Nephron progenitor cell (in vitro differentiated cells): ENCODE results near the gene FBLN5.

Source experiments
- DNase-seq: peaks from one replicate; pipeline ENCODE4 v3.0.0; 2021
- H3K27ac Mint-ChIP-seq: 2 replicates; pipeline ENCODE4 v1.8.0; 2021; ENCODE audit warnings: mild to moderate bottlenecking, moderate library complexity, mixed read lengths
- H3K27me3 Mint-ChIP-seq: 2 replicates; pipeline ENCODE4 v1.8.0; 2021; ENCODE audit warnings: mild to moderate bottlenecking, low read depth, mixed read lengths; ENCODE audit not compliant: poor library complexity
- H3K36me3 Mint-ChIP-seq: 2 replicates; pipeline ENCODE4 v1.8.0; 2021; ENCODE audit warnings: low read depth, mixed read lengths
- H3K4me1 Mint-ChIP-seq: 2 replicates; pipeline ENCODE4 v1.8.0; 2021; ENCODE audit warnings: mixed read lengths
- H3K4me3 Mint-ChIP-seq: 2 replicates; pipeline ENCODE4 v1.8.0; 2021; ENCODE audit warnings: mild to moderate bottlenecking, moderate library complexity, mixed read lengths
- H3K9me3 Mint-ChIP-seq: 2 replicates; pipeline ENCODE4 v1.8.0; 2021; ENCODE audit warnings: mild to moderate bottlenecking, moderate library complexity, mixed read lengths
- TF ChIP-seq, protein P1 (sequence below): fragments of 200-600 bp; sonication (generic); IDR thresholded peaks from 2 replicates; pipeline ENCODE4 v1.5.0; 2021; ENCODE audit warnings: antibody characterized with exemption

The FBLN5 gene

DNA sequence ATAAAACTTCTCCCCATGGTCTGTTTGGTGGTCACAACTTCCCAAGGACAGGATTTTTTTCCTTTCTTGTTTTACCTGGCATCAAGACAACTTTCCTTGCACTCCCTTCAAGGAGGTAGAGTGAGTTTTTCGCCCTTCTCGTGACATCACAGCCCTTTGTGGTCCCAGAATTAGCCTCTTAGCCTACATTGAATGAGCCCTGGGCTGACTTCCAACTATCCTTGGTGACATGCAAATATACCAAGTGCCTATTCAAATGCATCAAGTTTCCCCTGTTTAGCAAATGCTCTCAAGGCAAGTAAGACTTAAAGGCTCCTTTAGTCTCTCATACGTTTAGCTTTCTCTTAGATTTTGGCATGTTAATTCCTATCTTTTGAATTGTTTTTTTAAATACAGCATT, 116.7 kb downstream of the FBLN5 start:
- no peak overlapping the region for H3K4me3 Mint-ChIP-seq
- H3K9me3 Mint-ChIP-seq = peaks cover 8% of the 10 kb centered on the region
- no peaks in the 10 kb centered on the region for H3K4me1 Mint-ChIP-seq
- no peak overlapping the region for H3K27ac Mint-ChIP-seq
- H3K36me3 Mint-ChIP-seq = no peaks in the 10 kb centered on the region
- TF ChIP-seq, protein P1, sequence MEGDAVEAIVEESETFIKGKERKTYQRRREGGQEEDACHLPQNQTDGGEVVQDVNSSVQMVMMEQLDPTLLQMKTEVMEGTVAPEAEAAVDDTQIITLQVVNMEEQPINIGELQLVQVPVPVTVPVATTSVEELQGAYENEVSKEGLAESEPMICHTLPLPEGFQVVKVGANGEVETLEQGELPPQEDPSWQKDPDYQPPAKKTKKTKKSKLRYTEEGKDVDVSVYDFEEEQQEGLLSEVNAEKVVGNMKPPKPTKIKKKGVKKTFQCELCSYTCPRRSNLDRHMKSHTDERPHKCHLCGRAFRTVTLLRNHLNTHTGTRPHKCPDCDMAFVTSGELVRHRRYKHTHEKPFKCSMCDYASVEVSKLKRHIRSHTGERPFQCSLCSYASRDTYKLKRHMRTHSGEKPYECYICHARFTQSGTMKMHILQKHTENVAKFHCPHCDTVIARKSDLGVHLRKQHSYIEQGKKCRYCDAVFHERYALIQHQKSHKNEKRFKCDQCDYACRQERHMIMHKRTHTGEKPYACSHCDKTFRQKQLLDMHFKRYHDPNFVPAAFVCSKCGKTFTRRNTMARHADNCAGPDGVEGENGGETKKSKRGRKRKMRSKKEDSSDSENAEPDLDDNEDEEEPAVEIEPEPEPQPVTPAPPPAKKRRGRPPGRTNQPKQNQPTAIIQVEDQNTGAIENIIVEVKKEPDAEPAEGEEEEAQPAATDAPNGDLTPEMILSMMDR = no peak
- H3K27me3 Mint-ChIP-seq = peaks cover 36% of the 10 kb centered on the region
- no peak for DNase-seq

DNA sequence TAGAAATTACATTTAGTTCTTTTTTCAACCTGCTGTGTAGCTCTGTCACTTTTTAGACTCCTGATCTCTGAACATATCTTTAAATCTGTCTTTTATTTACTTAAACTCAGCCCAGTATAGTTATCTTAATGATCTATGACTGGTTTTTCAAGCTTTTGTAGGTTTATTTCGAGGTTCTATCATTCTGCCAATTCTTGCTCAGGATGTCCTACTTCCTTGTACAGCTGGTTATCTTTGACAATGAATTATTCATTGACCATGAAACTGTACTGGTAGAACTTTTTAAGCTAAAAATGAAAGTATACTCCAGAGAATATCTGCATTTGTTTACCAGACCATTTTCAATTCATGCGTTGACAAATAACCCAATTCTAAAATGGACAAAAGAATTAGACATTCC, 118.0 kb downstream of the FBLN5 start:
- H3K27me3 Mint-ChIP-seq = peaks cover 23% of the 10 kb centered on the region
- H3K36me3 Mint-ChIP-seq = no peaks in the 10 kb centered on the region
- H3K4me3 Mint-ChIP-seq = no peak overlapping the region
- peaks cover 8% of the 10 kb centered on the region for H3K9me3 Mint-ChIP-seq
- no peaks in the 10 kb centered on the region for H3K4me1 Mint-ChIP-seq
- H3K27ac Mint-ChIP-seq = no peak overlapping the region
- no peak for DNase-seq
- TF ChIP-seq, protein P1 = no peak

DNA sequence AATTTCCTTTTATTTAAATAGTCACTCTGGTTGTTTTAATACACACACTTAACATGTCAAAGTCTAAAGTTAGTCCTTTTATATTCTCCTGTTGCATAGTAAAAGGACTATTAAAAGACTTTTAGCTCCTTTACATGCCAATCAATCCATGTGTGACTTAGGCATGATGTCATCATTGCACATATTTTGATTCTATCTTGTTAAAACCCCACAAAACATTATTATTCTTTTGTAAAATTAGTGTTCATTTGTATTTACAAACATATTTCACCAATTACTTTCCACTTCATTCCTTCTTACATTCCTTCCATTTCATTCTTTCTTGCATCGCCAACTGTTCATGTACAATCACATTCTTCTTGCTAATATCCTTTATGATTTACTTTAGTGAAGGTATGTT, 119.7 kb downstream of the FBLN5 start:
- H3K4me3 Mint-ChIP-seq = no peak overlapping the region
- H3K27me3 Mint-ChIP-seq = peaks cover 16% of the 10 kb centered on the region
- H3K27ac Mint-ChIP-seq = no peak overlapping the region
- TF ChIP-seq, protein P1 = no peak
- no peak for DNase-seq
- H3K9me3 Mint-ChIP-seq = peaks cover 8% of the 10 kb centered on the region
- H3K4me1 Mint-ChIP-seq = no peaks in the 10 kb centered on the region
- no peaks in the 10 kb centered on the region for H3K36me3 Mint-ChIP-seq
